Measurements from ENCODE around the gene ATP5F1A. TPM values are rescaled to one million over a fixed set of nuclear protein-coding genes. Genes with fewer than 3 reads are reported as not detected.

Gene ATP5F1A
- total RNA-seq, 1 donor from 2014 or later: 457 TPM

DNA sequence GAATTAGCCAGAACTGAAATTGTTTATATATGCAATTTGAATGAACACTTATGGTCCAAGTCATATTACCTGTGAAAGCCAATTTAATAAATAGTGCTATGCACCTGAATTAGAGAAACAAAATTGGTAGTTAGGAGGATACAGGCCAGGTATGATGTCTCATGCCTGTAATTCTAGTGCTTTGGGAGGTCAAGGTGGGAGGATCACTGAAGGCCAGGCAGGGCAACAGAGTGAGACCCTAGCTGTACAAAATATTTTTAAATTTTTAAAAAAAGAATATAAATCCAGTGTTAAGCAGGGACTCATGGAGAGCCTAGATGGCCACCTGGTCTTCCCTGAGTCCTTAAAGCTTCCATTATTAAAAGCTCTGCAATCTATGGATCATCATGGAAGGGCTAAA lies 18.8 kb downstream of the ATP5F1A start:
- no peak overlapping the region for H3K4me3 Mint-ChIP-seq (ENCODE audit: unreplicated experiment)
- TF ChIP-seq, protein P1, sequence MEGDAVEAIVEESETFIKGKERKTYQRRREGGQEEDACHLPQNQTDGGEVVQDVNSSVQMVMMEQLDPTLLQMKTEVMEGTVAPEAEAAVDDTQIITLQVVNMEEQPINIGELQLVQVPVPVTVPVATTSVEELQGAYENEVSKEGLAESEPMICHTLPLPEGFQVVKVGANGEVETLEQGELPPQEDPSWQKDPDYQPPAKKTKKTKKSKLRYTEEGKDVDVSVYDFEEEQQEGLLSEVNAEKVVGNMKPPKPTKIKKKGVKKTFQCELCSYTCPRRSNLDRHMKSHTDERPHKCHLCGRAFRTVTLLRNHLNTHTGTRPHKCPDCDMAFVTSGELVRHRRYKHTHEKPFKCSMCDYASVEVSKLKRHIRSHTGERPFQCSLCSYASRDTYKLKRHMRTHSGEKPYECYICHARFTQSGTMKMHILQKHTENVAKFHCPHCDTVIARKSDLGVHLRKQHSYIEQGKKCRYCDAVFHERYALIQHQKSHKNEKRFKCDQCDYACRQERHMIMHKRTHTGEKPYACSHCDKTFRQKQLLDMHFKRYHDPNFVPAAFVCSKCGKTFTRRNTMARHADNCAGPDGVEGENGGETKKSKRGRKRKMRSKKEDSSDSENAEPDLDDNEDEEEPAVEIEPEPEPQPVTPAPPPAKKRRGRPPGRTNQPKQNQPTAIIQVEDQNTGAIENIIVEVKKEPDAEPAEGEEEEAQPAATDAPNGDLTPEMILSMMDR (IDR thresholded peaks at IDR 0.05; ENCODE audit: unreplicated experiment): no peak
- no peaks in the 10 kb centered on the region for H3K9me3 Mint-ChIP-seq (ENCODE audit: unreplicated experiment)
- H3K4me1 Mint-ChIP-seq (ENCODE audit: unreplicated experiment): no peaks in the 10 kb centered on the region
- DNase-seq (ENCODE audit: low spot score): no peak
- H3K27me3 Mint-ChIP-seq (ENCODE audit: unreplicated experiment): no peaks in the 10 kb centered on the region
- H3K27ac Mint-ChIP-seq (ENCODE audit: unreplicated experiment): no peak overlapping the region
- H3K36me3 Mint-ChIP-seq (ENCODE audit: low read depth, unreplicated experiment): peaks cover 22% of the 10 kb centered on the region

DNA sequence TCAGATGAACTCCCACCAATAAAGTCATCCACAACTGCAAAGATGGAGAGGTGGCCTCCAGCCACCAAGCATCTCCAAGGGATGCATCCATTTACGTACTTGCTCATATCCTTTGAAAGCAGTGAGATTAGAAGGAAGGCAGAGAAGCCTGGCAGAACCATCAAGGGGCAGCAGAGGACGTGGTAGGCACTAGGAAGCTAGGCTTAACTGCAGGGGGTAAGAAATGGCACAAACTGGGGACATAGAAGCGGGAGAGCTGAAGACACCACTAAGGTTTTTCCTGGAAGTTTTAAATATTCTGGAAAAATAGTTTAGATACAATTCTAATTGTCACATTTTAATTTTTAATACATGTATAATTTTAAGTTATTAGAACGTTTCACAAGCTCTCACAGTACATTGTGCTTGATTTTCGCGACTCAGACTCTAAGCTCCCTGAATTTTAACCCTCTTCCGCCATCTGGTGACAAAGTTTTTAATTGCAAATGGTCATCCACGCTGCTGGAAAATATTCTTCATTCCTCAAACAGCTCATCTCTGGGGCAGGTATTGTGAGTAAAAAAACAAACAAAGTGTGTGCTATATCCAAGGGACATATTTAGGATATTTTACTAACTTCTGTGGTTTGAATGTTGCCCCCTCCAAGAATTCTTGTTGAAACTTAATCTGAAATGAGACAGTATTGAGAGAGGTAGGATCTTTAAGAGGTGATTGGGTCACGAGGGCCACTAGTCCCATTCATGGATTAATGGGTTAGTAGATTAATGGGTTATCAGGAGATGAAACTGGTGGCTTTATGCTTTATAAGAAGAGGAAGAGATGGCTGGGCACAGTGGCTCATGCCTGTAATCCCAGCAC lies 24.4 kb downstream of the ATP5F1A start:
- Mint-ChIP-seq H3K36me3 (ENCODE audit: low read depth, unreplicated experiment) (no peaks in the 10 kb centered on the region), H3K27me3 (ENCODE audit: unreplicated experiment) (peaks cover 7% of the 10 kb centered on the region), H3K9me3 (ENCODE audit: unreplicated experiment) (no peaks in the 10 kb centered on the region), H3K4me1 (ENCODE audit: unreplicated experiment) (peaks cover 4% of the 10 kb centered on the region), H3K4me3 (ENCODE audit: unreplicated experiment) (no peak overlapping the region), H3K27ac (ENCODE audit: unreplicated experiment) (no peak overlapping the region)
- peak; percentile 68 for DNase-seq (ENCODE audit: low spot score)
- TF ChIP-seq, protein P1 (IDR thresholded peaks at IDR 0.05; ENCODE audit: unreplicated experiment): peak; percentile 82

DNA sequence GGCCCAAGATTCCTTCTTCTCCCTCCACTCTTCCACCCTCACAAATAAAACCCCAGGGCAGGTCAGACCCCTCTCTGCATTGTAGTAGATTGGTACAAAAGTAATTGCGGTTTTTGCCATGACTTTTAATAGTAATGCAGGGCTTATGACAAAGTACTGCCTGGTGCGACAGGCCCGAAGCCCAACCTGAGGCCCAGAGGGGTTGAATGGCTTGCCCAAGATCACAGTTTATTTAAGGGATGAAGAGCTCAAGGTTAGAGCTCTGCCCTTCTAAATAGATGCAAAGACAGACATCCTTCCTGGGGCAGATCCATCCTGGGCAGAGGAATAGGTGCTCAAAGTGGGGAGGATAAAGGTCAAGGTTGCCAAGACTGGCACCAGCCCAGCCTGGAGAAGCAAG lies 25.1 kb downstream of the ATP5F1A start:
- Mint-ChIP-seq H3K27ac (ENCODE audit: unreplicated experiment) (no peak overlapping the region), H3K4me3 (ENCODE audit: unreplicated experiment) (no peak overlapping the region), H3K9me3 (ENCODE audit: unreplicated experiment) (no peaks in the 10 kb centered on the region), H3K36me3 (ENCODE audit: low read depth, unreplicated experiment) (no peaks in the 10 kb centered on the region), H3K27me3 (ENCODE audit: unreplicated experiment) (peaks cover 7% of the 10 kb centered on the region), H3K4me1 (ENCODE audit: unreplicated experiment) (peaks cover 4% of the 10 kb centered on the region)
- no peak for DNase-seq (ENCODE audit: low spot score)
- TF ChIP-seq, protein P1 (IDR thresholded peaks at IDR 0.05; ENCODE audit: unreplicated experiment): no peak

DNA sequence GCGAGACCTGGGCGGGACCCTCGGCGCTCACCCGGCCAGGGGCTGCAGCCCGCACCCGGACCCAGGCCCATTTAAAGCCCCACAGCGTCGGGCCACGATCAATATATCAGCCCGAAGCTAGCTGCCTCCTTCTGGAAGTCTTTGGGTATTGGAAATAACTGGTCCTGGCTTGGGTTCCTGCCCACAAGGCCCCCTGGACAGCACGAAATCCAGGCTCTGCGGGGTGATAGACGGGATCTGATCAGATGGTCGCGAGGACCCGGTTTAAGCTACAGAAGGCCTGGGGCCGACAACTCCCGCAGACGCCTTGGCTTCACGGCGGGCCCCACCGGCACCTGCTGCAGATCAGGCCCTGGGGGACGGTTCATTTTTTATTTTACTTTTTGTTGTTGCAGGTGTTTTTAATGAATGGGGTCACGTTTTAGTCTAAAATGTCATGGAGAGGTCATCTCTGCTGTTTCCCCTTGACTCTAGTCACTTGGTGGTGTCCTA lies 25.7 kb downstream of the ATP5F1A start:
- TF ChIP-seq, protein P1 (IDR thresholded peaks at IDR 0.05; ENCODE audit: unreplicated experiment): no peak
- Mint-ChIP-seq H3K27me3 (ENCODE audit: unreplicated experiment) (peaks cover 7% of the 10 kb centered on the region), H3K27ac (ENCODE audit: unreplicated experiment) (no peak overlapping the region), H3K9me3 (ENCODE audit: unreplicated experiment) (no peaks in the 10 kb centered on the region), H3K36me3 (ENCODE audit: low read depth, unreplicated experiment) (no peaks in the 10 kb centered on the region), H3K4me1 (ENCODE audit: unreplicated experiment) (peaks cover 4% of the 10 kb centered on the region), H3K4me3 (ENCODE audit: unreplicated experiment) (peak overlapping the region; percentile 62)
- no peak for DNase-seq (ENCODE audit: low spot score)

All from endothelial cell (in vitro differentiated cells).